ENCODE results near the gene HYCC1. TPM values are rescaled to one million over a fixed set of nuclear protein-coding genes. Genes with fewer than 3 reads are reported as not detected.

Gene HYCC1
- total and polyA plus RNA-seq, 9 of the 15 experiments (the other 6 are each of a cell fraction or from before 2014, with no cell fraction given), result 11.2 to 40.6 (median 37.9) TPM

DNA sequence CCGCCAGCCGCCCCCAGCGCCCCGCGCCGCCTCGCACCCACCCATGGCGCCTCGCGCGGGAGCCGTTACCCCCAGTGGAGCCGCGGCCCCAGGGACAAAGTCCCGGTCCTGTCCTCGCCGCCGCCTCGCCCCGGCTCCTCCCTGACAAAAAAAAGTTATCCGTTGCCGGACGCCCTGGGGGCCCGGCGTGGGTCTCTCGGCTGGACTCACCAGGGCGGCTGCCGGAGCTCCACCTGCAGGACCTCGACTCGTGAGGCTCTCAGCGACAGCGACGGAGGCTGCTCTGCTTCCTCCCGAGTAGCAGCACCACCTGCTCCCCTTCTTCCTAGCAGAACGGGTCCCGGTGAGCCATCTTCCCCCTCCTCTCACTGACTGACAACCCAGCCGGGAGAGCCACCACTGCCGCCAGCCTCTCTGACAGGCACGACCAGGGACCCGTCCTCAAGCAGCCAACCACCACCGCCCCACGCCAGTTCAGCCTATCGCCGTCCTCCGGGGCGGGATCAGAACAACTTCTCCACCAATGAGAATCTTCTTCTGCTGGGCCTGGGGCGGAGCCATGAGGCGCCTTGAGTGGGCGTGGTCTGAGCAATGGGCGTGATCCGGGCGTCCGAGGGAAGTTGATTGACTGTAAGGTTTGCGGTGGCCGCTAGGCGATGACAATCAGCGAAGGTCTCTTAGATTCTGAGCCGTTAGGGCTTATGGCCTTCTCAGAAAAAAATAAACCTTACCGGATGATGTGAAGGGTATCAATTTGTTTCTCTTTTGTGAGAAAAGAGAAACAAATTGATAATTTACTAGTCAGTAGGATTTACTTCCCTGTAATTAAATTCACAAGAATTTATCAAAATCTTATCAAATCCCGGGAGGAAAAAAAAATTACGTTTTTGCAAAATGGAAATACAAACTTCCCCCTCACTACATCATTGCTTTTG is at the start of gene HYCC1 (continued):
- TF ChIP-seq, protein P1, sequence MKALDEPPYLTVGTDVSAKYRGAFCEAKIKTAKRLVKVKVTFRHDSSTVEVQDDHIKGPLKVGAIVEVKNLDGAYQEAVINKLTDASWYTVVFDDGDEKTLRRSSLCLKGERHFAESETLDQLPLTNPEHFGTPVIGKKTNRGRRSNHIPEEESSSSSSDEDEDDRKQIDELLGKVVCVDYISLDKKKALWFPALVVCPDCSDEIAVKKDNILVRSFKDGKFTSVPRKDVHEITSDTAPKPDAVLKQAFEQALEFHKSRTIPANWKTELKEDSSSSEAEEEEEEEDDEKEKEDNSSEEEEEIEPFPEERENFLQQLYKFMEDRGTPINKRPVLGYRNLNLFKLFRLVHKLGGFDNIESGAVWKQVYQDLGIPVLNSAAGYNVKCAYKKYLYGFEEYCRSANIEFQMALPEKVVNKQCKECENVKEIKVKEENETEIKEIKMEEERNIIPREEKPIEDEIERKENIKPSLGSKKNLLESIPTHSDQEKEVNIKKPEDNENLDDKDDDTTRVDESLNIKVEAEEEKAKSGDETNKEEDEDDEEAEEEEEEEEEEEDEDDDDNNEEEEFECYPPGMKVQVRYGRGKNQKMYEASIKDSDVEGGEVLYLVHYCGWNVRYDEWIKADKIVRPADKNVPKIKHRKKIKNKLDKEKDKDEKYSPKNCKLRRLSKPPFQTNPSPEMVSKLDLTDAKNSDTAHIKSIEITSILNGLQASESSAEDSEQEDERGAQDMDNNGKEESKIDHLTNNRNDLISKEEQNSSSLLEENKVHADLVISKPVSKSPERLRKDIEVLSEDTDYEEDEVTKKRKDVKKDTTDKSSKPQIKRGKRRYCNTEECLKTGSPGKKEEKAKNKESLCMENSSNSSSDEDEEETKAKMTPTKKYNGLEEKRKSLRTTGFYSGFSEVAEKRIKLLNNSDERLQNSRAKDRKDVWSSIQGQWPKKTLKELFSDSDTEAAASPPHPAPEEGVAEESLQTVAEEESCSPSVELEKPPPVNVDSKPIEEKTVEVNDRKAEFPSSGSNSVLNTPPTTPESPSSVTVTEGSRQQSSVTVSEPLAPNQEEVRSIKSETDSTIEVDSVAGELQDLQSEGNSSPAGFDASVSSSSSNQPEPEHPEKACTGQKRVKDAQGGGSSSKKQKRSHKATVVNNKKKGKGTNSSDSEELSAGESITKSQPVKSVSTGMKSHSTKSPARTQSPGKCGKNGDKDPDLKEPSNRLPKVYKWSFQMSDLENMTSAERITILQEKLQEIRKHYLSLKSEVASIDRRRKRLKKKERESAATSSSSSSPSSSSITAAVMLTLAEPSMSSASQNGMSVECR (CRISPR knock-in tag; IDR thresholded peaks at IDR 0.05), result peak; percentile 73; the same call in 1 of the 2 replicates
- peak; percentile 36 for TF ChIP-seq EP400 (IDR thresholded peaks at IDR 0.05)
- TF ChIP-seq ASH1L (IDR thresholded peaks at IDR 0.05; ENCODE audit: borderline replicate concordance, low read depth, partially characterized antibody), result peak; percentile 98
- TF ChIP-seq, protein P2, sequence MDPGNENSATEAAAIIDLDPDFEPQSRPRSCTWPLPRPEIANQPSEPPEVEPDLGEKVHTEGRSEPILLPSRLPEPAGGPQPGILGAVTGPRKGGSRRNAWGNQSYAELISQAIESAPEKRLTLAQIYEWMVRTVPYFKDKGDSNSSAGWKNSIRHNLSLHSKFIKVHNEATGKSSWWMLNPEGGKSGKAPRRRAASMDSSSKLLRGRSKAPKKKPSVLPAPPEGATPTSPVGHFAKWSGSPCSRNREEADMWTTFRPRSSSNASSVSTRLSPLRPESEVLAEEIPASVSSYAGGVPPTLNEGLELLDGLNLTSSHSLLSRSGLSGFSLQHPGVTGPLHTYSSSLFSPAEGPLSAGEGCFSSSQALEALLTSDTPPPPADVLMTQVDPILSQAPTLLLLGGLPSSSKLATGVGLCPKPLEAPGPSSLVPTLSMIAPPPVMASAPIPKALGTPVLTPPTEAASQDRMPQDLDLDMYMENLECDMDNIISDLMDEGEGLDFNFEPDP (CRISPR knock-in tag; IDR thresholded peaks at IDR 0.05), result no peak
- TF ChIP-seq, protein P3, sequence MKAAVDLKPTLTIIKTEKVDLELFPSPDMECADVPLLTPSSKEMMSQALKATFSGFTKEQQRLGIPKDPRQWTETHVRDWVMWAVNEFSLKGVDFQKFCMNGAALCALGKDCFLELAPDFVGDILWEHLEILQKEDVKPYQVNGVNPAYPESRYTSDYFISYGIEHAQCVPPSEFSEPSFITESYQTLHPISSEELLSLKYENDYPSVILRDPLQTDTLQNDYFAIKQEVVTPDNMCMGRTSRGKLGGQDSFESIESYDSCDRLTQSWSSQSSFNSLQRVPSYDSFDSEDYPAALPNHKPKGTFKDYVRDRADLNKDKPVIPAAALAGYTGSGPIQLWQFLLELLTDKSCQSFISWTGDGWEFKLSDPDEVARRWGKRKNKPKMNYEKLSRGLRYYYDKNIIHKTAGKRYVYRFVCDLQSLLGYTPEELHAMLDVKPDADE (conservative IDR thresholded peaks at IDR 0.05; ENCODE audit: control insufficient read depth, low read depth, low read length), result 0 out of 2 replicates have a peak, but pooled peaks have one; percentile 42
- TF ChIP-seq GTF2F1 (IDR thresholded peaks at IDR 0.05; ENCODE audit: low read depth, low read length), result peak; percentile 44; the same call in 1 of the 2 replicates
- peak; percentile 12; the same call in 1 of the 2 replicates for TF ChIP-seq MYBL2 (IDR thresholded peaks at IDR 0.05; ENCODE audit: low read depth)
- no peak for TF ChIP-seq MYBL2 (CRISPR knock-in tag; IDR thresholded peaks at IDR 0.05; ENCODE audit: borderline replicate concordance)
- TF ChIP-seq CREB1 (IDR thresholded peaks at IDR 0.05), result no peak
- peak; percentile 59; the same call in 1 of the 2 replicates for TF ChIP-seq CREB1 (CRISPR knock-in tag; IDR thresholded peaks at IDR 0.05)
- TF ChIP-seq RBM25 (IDR thresholded peaks at IDR 0.05; ENCODE audit: low read depth, low read length, severe bottlenecking), result peak; percentile 98
- peak; percentile 95 for TF ChIP-seq SUPT5H (IDR thresholded peaks at IDR 0.05)
- peak; percentile 60; the same call in 1 of the 2 replicates for TF ChIP-seq CHCHD3 (CRISPR knock-in tag; IDR thresholded peaks at IDR 0.05)
- peak; percentile 91 for TF ChIP-seq POLR2H (tag; IDR thresholded peaks at IDR 0.05; ENCODE audit: low read depth)
- TF ChIP-seq, protein P4, sequence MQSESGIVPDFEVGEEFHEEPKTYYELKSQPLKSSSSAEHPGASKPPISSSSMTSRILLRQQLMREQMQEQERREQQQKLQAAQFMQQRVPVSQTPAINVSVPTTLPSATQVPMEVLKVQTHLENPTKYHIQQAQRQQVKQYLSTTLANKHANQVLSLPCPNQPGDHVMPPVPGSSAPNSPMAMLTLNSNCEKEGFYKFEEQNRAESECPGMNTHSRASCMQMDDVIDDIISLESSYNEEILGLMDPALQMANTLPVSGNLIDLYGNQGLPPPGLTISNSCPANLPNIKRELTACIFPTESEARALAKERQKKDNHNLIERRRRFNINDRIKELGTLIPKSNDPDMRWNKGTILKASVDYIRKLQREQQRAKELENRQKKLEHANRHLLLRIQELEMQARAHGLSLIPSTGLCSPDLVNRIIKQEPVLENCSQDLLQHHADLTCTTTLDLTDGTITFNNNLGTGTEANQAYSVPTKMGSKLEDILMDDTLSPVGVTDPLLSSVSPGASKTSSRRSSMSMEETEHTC (IDR thresholded peaks at IDR 0.05), result no peak
- peak; percentile 77 for TF ChIP-seq CXXC5 (CRISPR knock-in tag; IDR thresholded peaks at IDR 0.05)
- TF ChIP-seq, protein P5, sequence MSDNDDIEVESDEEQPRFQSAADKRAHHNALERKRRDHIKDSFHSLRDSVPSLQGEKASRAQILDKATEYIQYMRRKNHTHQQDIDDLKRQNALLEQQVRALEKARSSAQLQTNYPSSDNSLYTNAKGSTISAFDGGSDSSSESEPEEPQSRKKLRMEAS (CRISPR knock-in tag; IDR thresholded peaks at IDR 0.05), result peak; percentile 31; the same call in 1 of the 2 replicates
- TF ChIP-seq ZBTB8A (IDR thresholded peaks at IDR 0.05; ENCODE audit: partially characterized antibody), result no peak

Measured in K562 (cell line).